Measurements from ENCODE around the gene ZNF860.

The ZNF860 gene

DNA sequence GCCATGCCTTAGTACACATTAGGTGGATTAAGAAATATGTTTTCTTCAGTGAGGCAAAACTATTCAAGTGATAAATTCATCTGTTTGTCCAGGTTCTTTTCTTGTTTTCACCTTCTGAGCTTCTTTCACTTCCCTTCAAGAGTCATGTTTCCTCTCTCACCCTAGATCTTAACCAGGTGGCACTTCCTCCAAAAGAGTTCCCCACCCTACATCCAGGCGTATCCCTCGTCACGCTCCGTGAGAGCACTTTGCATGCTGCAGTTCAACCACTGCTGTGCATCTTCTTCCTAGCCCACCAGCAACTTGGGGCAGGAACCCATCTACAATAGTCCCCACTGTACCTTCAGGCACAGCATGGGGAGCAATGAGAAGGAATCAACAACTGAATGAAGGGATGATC lies 29.3 kb upstream of the ZNF860 start:
- no peak overlapping the region for H3K4me3 ChIP-seq (ENCODE audit: low read length)
- TF ChIP-seq, protein P1, sequence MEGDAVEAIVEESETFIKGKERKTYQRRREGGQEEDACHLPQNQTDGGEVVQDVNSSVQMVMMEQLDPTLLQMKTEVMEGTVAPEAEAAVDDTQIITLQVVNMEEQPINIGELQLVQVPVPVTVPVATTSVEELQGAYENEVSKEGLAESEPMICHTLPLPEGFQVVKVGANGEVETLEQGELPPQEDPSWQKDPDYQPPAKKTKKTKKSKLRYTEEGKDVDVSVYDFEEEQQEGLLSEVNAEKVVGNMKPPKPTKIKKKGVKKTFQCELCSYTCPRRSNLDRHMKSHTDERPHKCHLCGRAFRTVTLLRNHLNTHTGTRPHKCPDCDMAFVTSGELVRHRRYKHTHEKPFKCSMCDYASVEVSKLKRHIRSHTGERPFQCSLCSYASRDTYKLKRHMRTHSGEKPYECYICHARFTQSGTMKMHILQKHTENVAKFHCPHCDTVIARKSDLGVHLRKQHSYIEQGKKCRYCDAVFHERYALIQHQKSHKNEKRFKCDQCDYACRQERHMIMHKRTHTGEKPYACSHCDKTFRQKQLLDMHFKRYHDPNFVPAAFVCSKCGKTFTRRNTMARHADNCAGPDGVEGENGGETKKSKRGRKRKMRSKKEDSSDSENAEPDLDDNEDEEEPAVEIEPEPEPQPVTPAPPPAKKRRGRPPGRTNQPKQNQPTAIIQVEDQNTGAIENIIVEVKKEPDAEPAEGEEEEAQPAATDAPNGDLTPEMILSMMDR (IDR thresholded peaks at IDR 0.05; ENCODE audit: insufficient read depth, low read depth, low read length, missing control alignments), result no peak
- no peak for DNase-seq (ENCODE audit: low read depth)

DNA sequence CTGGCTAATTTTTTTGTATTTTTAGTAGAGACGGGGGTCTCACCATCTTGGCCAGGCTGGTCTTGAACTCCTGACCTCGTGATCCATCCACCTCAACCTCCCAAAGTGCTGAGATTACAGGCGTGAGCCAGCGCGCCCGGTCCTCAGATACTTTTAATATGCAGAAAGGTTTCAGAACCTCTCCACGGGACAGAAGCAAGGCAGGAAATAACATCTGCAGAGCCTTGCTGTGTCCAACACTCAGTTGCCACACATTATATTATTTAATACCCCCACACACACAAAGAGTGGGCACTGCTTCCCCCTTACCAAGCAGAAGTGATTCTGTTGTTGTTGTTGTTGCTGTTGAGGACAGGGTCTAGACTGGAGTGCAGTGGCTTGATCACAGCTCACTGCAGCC lies 28.5 kb upstream of the ZNF860 start:
- TF ChIP-seq, protein P1 (IDR thresholded peaks at IDR 0.05; ENCODE audit: insufficient read depth, low read depth, low read length, missing control alignments), result no peak
- no peak for DNase-seq (ENCODE audit: low read depth)
- no peak overlapping the region for H3K4me3 ChIP-seq (ENCODE audit: low read length)

DNA sequence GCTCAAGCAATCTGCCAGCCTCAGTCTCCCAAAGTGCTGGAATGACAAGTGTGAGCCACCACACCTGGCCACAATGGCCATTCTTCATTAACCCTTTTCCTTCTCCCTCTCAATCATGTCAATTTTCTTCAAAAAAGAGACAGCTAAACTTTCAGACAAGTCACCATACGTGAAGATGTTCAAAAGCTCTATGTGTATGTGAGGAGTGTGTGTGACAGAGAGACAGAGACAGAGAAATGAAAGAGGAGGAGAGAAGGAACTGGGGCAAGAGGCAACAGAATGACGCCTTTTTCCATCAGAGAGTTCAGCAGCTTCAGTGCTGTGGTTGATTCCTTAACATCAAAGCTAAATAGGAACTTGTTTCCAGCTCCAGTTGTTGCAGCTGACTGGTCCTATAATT lies 27.9 kb upstream of the ZNF860 start:
- DNase-seq (ENCODE audit: low read depth), result no peak
- TF ChIP-seq, protein P1 (IDR thresholded peaks at IDR 0.05; ENCODE audit: insufficient read depth, low read depth, low read length, missing control alignments), result no peak
- no peak overlapping the region for H3K4me3 ChIP-seq (ENCODE audit: low read length)

DNA sequence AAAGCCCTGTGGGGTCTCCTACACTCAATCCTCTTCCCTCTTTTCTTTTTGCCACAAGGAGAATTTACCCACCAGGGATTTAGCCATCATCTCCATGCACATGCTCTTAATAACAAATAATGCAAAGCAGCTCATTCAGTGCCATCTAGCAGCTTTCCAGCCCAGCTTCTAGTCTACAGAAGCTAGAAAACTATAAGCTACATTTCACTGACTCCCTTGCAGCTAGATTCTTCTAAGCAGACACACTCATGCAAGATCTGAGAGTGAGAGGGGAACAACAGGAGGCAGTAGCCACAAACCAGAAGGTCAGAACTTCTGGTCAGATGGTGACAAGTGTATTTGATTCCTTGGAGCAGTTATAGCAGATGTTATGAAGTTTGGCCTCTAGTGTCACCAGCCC lies 26.0 kb upstream of the ZNF860 start:
- DNase-seq (ENCODE audit: low read depth), result no peak
- TF ChIP-seq, protein P1 (IDR thresholded peaks at IDR 0.05; ENCODE audit: insufficient read depth, low read depth, low read length, missing control alignments), result no peak
- H3K4me3 ChIP-seq (ENCODE audit: low read length), result no peak overlapping the region

DNA sequence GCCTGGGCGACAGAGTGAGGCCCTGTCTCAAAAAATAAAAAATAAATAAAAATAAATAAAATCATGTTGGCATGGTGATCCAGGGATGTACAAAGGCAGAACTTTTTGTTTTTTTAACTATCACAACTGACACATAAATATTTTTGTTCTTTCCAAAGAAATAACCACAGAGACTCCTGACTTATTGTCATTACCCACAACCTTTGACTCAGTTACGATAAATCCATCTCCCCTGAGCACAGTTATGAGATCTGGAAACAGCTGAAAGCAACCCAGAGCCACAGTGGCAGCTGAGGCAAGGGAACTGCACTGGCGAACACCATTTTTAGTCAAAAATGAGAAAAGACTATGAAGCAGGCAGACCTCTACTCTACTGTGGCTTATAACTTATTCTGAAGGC lies 24.4 kb upstream of the ZNF860 start:
- no peak overlapping the region for H3K4me3 ChIP-seq (ENCODE audit: low read length)
- TF ChIP-seq, protein P1 (IDR thresholded peaks at IDR 0.05; ENCODE audit: insufficient read depth, low read depth, low read length, missing control alignments), result no peak
- no peak for DNase-seq (ENCODE audit: low read depth)

DNA sequence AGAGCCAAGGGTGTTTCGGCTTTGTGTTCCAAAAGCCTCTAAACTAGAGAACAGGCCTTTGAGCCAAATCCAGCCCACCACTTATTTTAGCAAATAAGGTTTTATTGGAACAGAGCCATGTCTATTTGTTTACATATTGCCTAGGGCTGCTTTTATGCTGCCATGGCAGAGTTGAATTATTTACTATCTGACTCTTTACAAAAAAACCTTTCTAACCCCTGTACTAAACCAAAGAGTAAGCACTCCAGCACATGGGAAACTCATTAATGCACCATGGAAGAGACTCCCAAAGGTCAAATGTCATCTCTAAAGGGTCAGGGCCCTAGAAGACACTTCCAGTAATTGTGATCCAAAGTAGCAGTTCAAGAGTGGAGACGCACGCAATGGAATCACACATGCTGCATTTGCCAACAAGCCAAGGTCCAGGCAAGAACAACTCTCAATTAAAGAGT lies 22.8 kb upstream of the ZNF860 start:
- DNase-seq (ENCODE audit: low read depth), result no peak
- H3K4me3 ChIP-seq (ENCODE audit: low read length), result no peak overlapping the region
- TF ChIP-seq, protein P1 (IDR thresholded peaks at IDR 0.05; ENCODE audit: insufficient read depth, low read depth, low read length, missing control alignments), result no peak

DNA sequence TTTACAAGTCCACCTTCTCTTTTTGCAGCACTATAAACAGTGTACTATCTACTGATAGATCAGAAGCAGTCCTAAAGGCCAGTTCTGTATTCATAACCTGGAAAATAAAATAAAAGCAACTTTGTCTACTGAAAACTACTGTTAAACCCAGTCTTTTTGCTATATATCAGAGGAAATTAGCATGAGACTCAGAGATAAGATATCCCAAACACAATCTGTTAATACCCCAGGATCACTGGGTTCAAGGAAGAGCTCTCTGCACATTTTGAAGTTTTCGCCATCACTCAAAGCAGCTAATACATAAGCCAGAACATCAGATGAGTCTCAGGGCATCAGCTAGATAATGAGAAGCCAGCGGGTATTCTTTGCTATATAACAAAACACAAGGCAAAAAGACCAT lies 22.3 kb upstream of the ZNF860 start:
- no peak overlapping the region for H3K4me3 ChIP-seq (ENCODE audit: low read length)
- TF ChIP-seq, protein P1 (IDR thresholded peaks at IDR 0.05; ENCODE audit: insufficient read depth, low read depth, low read length, missing control alignments), result no peak
- DNase-seq (ENCODE audit: low read depth), result no peak
